ENCODE results near the gene CCDC57.

GRCh38 chr17:82127704-82128103, 84.9 kb downstream of the CCDC57 start:
- TF ChIP-seq CTCF (IDR thresholded peaks at IDR 0.05), result no peak
- TF ChIP-seq POLR2AphosphoS5 (IDR thresholded peaks at IDR 0.05), result no peak
- no peak for TF ChIP-seq EP300 (IDR thresholded peaks at IDR 0.05)

Data from stomach (tissue), 4 donors.